GM19023 (cell line): ENCODE measurements around the gene DPP10.

Experiments
- ATAC-seq: cut with Tn5 transposase; IDR thresholded peaks from one replicate; pipeline ENCODE4 v1.9.1; 2021; ENCODE audit warnings: mild to moderate bottlenecking, moderate library complexity; ENCODE audit not compliant: unreplicated experiment

The DPP10 gene

DNA sequence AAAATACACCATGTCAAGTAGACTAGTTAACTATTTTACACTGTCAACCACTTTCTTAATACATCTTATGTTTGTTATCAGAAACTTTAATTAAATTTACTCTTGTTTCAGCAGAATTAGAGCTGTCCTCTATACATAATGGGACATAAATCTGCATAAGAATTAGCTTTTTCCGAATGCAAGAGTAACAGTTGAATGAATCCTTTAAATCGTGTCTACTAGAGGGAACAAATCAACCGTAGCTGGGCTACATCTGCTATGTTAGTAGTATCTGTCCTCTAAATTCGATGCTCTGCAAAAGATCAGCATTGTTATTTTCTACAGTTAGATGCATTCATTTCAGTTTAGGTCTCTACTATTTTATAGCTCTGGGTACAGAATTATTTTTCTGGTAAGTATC lies 1090.6 kb downstream of the DPP10 start:
- no peak for ATAC-seq

- no peak for ATAC-seq
These were observed 1099.4 kb downstream of the DPP10 start for GRCh38 chr2:115541814-115542213.

DNA sequence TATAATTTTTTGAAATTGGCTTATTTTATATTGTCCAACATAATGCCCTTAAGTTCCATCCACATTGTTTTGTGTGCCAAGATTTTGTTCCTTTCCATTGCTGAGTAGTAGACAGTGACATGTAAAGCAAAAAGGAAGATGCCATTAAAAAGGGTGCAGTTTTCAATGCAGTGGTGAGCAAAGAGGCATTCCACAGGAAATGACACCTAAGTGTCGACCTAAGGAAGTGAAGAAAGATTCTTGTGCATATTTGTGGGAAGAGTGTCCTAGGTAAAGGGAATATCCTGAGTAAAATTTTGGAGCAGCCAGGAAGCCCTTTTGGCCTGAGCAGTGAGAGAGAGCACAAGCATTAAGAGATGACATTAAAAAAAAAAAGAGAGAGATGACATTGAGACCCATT lies 1099.9 kb downstream of the DPP10 start:
- no peak for ATAC-seq

DNA sequence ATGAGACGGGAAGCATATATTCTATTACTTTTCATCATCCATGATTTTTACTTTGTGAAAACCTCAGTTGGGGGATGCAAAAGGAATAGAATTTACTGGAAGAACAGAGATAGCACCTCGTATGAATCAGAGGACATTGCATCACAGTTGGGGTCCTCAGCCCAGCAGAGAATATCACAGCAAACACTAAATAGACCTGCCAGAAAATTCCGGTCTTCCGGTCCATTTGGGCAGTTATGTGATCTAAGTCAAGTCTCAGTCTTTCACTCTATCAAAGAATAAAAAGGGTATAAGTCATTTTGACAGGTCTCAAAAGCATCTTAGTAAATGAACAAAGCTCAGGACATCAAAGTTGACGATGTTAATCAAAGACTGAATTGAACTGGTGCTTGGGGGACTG lies 1100.6 kb downstream of the DPP10 start:
- ATAC-seq = no peak

DNA sequence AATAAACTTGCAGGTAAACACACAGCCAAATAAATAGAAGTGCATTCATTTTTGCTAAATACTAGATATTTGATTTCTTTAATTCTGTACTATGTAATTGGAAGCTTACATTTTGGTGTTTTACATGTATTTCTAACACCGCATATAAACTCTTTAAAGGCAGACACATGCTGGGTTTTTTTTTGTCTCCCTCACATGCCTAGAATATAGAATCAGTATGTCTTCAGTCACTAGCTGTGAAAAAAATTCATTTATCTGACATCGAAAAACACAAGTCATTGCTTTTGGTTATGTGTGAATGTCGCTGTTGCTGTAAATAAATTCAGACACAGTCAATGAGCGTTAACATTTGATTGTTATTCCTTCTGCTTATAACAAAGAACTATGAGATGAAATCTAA lies 1101.0 kb downstream of the DPP10 start:
- ATAC-seq = no peak

DNA sequence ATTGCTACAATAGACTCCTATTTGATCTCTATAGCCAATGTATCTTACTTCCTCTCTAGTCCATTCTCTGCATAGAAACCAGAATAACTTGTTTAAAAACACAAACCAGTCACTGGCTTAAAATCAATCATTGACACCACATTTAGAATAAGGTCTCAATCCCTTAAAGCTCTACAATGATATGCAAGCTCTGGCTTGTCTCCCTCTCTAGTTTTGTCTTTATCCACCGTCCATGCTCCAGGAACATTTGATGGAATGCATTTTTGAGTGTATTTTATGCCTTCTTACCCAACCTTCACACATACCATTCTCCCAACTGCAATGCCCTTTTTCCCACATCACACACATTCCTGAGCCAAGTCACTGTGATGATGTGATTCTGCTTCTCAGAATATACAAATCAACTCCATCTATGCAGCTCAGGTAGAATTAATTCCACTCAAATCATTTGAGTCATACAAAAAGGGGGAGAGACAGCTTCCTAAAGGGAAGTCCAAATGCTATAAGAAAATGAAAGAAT lies 1107.2 kb downstream of the DPP10 start:
- no peak for ATAC-seq

DNA sequence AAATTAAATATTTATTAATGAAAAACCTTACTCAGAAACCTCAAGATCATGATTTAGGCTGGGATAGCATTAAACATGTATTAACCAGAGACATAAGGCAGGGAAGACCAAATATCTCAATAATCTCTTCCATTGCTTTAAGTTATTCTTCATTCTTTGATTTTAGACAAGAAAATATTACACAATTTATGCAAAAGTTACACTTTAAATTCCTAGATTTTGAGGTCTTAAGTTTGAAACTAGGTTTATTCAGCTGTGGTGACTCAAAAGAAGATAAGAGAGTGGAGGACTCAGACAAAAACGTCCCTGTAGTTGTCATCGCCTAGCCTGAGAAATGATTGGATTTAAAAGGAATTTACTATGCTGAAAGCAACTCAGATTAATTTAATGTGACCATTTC lies 1110.3 kb downstream of the DPP10 start:
- ATAC-seq = no peak

- no peak for ATAC-seq
These were observed 1111.7 kb downstream of the DPP10 start for GRCh38 chr2:115554153-115554552.

DNA sequence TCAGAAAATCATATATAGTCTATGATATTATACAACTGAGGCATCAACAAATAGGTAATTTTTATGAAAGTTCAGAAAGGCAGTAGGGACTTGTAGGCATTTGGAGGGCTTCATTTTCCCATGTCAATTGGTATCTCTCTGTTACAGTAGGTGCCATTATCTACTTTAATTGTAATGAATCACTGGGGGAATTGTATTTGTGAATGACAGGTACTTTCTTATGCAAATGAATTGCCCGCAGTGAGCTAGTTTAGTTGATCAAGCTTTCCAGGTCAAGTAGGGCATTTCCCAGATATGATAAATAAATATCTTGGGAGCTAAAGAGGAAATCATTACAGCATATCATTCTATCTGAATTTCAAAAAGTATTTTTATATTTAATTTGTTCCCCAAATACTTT lies 1116.3 kb downstream of the DPP10 start:
- ATAC-seq = no peak

DNA sequence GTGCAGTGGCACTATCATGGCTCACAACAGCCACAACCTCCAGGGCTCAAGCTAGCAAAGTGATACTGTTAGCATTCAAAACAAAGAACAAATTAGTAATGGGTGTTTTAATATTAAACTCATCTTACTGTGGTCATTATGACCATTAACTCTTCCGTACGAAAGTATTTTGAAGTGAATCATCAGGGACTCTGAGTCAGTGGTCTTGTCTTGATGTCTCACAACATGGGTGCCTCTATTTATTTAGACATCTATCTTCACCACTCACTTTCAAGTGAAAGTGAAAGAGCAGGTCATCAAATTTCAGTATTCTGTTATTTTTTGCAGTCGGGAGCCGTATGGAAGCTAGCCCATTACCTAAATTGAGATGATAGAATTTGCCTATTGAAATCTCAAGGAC lies 1118.2 kb downstream of the DPP10 start:
- ATAC-seq = no peak

- ATAC-seq = no peak
These were observed 1126.2 kb downstream of the DPP10 start for GRCh38 chr2:115568643-115569042.

DNA sequence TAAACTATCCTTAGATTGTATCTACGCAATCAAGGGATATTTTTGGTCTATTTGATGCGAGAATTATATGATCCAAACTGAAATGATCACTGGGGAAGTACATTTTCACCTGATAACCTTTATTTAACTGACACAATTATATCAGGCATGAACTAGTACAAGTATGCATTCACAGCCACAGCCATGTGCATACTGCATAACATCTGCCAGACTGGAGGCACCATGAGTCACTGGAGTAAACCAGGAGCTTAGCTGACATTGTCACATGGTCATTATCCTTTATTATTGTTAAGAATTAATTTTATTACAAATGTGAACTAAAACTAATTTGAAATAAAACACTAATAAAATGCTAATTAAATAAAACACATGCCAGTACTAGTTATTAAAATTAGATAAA lies 1127.1 kb downstream of the DPP10 start:
- no peak for ATAC-seq

GRCh38 chr2:115572746-115573145 lies 1130.3 kb downstream of the DPP10 start:
- no peak for ATAC-seq

DNA sequence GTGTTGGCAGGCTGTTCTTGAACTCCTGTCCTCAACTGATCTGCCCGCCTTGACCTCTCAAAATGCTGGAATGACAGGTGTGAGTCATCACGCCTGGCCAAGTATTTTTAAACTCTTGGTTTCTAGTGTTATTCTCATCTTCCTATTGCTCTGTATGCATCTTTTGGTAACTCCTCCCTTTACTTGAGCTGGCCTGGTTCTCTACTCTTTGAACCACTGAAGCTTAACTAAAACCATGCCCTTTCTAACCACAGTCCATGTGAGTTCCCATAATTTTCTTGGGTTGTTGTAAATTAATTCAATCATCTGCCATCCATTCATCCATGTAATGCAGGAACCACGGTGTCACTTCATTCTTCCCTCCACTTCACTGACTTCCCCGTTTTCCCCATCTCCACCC lies 1131.3 kb downstream of the DPP10 start:
- ATAC-seq = no peak

- ATAC-seq = no peak
These were observed 1132.2 kb downstream of the DPP10 start for GRCh38 chr2:115574667-115575066.

GRCh38 chr2:115580784-115581183 lies 1138.3 kb downstream of the DPP10 start:
- ATAC-seq = no peak

DNA sequence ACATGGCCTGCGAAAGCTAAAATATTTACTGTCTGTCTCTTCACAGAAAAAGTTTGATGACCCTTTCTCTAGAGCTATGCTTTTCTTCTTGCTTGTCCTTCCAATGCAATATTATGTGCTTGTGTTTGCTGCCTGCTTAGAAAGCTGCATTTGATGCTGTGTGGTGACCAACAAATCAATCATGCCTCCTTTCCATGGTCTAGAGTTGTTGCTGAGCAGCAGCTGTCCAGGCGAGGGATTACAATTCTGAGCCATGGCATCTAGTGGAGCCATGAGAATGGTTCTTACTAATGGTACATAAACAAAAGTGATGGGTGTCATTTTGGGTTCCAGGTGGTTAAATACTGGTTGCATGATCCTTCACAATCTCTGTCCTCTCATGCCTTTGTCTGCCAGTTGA lies 1142.1 kb downstream of the DPP10 start:
- ATAC-seq = no peak

GRCh38 chr2:115596659-115597375 lies 1154.4 kb downstream of the DPP10 start:
- no peak for ATAC-seq

- ATAC-seq = no peak
These were observed 1160.8 kb downstream of the DPP10 start for GRCh38 chr2:115603285-115603684.

DNA sequence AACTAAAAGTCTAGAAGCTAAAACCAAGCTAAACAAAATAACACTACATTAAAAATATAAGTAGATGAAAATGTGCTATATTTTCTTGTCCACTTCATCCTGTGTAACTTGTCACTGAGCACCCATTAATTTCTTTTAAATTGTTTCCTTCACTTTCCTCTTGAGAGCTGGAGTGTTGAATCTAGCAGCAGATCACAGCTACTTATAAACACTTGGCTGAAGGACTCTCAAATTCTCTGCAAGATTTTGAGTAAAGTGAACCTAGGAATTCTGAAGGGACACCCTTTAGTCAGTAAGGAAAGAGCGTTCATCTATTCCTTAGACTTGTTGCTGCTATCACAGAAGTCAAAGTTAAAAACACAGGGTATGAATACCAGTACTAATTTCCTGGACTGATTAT lies 1163.9 kb downstream of the DPP10 start:
- ATAC-seq = no peak

GRCh38 chr2:115609978-115610377 lies 1167.5 kb downstream of the DPP10 start:
- ATAC-seq = no peak

- ATAC-seq = no peak
These were observed 1168.4 kb downstream of the DPP10 start for GRCh38 chr2:115610888-115611287.

GRCh38 chr2:115624332-115624731 lies 1181.9 kb downstream of the DPP10 start:
- no peak for ATAC-seq
